OCI-LY7 (cell line): Measurements from ENCODE around the gene LDAF1.
"Not testable (repeated sequence)": the region's sequence is repeated elsewhere in the genome, so short reads cannot be mapped to it uniquely, and the experiment has no call there.

Source experiments
- EZH2phosphoT487 ChIP-seq: fragments of 200-600 bp; sonication (generic); IDR thresholded peaks from 2 replicates; pipeline ENCODE4 v1.6.1; 2018; ENCODE audit warnings: low read depth, borderline replicate concordance, mild to moderate bottlenecking, mixed run types, antibody characterized with exemption, low read length, moderate library complexity, mixed read lengths
- TF ChIP-seq, protein P1 (sequence below): fragments of 200-600 bp; sonication (generic); conservative IDR thresholded peaks from 2 replicates; pipeline ENCODE4 v1.5.1; 2014; ENCODE audit warnings: mild to moderate bottlenecking, antibody characterized with exemption, low read length, moderate library complexity, mixed read lengths

DNA sequence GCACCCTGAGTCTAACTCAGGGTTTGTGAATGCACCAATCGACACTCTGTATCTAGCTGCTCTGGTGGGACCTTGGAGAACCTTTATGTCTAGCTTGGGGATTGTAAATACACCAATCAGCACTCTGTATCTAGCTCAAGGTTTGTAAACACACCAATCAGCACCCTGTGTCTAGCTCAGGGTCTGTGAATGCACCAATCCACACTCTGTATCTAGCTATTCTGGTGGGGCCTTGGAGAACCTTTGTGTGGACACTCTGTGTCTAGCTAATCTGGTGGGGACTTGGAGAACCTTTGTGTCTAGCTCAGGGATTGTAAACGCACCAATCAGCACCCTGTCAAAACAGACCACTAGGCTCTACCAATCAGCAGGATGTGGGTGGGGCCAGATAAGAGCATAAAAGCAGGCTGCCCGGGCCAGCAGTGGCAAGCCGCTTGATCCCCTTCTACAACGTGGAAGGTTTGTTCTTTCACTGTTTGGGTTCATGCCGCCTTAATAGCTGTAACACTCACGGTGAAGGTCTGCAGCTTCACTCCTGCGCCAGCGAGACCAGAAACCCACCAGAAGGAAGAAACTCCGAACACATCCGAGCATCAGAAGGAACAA is 5.2 kb upstream of the LDAF1 start:
- TF ChIP-seq, protein P1, sequence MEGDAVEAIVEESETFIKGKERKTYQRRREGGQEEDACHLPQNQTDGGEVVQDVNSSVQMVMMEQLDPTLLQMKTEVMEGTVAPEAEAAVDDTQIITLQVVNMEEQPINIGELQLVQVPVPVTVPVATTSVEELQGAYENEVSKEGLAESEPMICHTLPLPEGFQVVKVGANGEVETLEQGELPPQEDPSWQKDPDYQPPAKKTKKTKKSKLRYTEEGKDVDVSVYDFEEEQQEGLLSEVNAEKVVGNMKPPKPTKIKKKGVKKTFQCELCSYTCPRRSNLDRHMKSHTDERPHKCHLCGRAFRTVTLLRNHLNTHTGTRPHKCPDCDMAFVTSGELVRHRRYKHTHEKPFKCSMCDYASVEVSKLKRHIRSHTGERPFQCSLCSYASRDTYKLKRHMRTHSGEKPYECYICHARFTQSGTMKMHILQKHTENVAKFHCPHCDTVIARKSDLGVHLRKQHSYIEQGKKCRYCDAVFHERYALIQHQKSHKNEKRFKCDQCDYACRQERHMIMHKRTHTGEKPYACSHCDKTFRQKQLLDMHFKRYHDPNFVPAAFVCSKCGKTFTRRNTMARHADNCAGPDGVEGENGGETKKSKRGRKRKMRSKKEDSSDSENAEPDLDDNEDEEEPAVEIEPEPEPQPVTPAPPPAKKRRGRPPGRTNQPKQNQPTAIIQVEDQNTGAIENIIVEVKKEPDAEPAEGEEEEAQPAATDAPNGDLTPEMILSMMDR = not testable (repeated sequence)
- TF ChIP-seq EZH2phosphoT487 = not testable (repeated sequence)
